ENCODE data around the gene LRRC3. TPM values are rescaled to one million over a fixed set of nuclear protein-coding genes. Genes with fewer than 3 reads are reported as not detected.

Gene LRRC3
- total RNA-seq, 2 experiments from 2014 or later, result not detected

DNA sequence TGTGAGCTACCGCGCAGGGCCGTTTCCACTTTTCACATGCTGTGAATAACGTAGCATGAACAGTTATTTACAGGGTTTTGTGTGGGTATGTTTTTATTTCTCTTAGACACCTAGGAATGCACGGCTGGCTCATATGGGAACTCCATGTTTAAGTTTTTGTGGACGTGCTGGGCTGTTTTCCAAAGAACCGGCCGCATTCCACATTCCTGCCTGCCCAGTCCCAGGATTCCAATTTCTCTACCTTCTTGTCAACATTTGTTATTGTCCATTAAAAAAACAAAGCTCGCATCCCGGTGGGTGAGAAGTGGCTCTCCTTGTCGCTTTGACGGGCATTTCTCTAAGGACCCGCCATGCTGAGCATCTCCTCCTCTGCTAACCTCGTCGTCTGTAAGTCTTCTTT lies 47.1 kb upstream of the LRRC3 start:
- TF ChIP-seq EZH2phosphoT487 (IDR thresholded peaks at IDR 0.05; ENCODE audit: borderline replicate concordance, low read depth, low read length) (no peak), CTCF (conservative IDR thresholded peaks at IDR 0.05; ENCODE audit: low read length) (no peak)
- Histone ChIP-seq H3K4me1 (ENCODE audit: insufficient read depth, low read length, poor library complexity, severe bottlenecking) (no peaks in the 10 kb centered on the region), H3K9me2 (ENCODE audit: insufficient read depth, low read length) (no peaks in the 10 kb centered on the region), H4K20me1 (ENCODE audit: insufficient read depth, low read length) (no peaks in the 10 kb centered on the region), H3K9me3 (ENCODE audit: low read length) (no peaks in the 10 kb centered on the region), H3K4me3 (ENCODE audit: low read depth, low read length, poor library complexity, severe bottlenecking) (no peak overlapping the region), H3K79me2 (ENCODE audit: insufficient read depth, low read depth, low read length) (no peaks in the 10 kb centered on the region), H2AFZ (ENCODE audit: low read length) (no peak overlapping the region), H3K36me3 (ENCODE audit: insufficient read depth, low read length) (no peaks in the 10 kb centered on the region), H3K4me2 (ENCODE audit: low read length) (no peak overlapping the region), H3K27ac (ENCODE audit: low read depth, low read length, poor library complexity, severe bottlenecking) (no peak overlapping the region)
- ChIA-PET CTCF (ENCODE audit: unreplicated experiment) (no interaction called here), POLR2A (no interaction called here)
- no peak for DNase-seq (ENCODE audit: low spot score)
- intact Hi-C loops (cut with micrococcal nuclease; ENCODE audit: unreplicated experiment), result no loop called here
- BruUV-seq (replicated peaks), result no TSS peak

DNA sequence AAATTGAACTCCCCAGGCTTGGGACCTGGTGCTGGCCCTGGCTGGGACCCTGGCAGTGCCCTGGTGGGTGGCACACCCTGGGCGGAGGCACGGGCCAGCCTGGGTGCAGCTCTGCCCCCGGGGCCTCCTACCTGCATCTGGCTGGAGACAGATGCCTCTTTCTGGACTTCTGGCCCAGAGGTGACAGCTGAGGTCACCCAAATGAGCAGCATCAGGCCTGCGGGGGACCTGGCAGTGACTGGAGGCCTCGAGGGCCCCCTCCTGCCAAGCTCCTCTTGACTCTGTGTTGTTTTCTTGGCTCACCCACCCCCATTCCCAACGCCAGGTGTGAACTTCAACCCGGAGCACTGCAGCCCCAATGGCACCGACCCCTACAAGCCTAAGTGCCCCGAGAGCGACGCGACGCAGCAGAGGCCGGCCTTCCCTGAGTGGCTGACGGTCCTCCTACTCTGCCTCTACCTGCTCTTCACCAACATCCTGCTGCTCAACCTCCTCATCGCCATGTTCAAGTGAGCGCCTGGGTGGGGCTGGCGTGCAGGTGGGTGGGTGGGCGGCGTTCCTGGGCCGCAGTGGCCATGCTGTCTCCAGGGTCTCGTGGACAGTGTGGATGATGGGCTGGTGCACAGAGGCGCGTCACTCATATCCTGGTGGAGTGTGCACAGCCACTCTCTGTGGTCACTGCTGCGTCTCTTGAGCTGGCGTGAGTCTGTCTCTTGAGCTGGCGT lies 41.6 kb upstream of the LRRC3 start:
- H3K4me1 ChIP-seq (ENCODE audit: insufficient read depth, low read length, poor library complexity, severe bottlenecking), result no peaks in the 10 kb centered on the region
- H3K79me2 ChIP-seq (ENCODE audit: insufficient read depth, low read depth, low read length), result no peaks in the 10 kb centered on the region
- ChIA-PET CTCF (ENCODE audit: unreplicated experiment) (no interaction called here), POLR2A (no interaction called here)
- H4K20me1 ChIP-seq (ENCODE audit: insufficient read depth, low read length), result no peaks in the 10 kb centered on the region
- TF ChIP-seq CTCF (conservative IDR thresholded peaks at IDR 0.05; ENCODE audit: low read length) (no peak), EZH2phosphoT487 (IDR thresholded peaks at IDR 0.05; ENCODE audit: borderline replicate concordance, low read depth, low read length) (no peak)
- no TSS peak for BruUV-seq (replicated peaks)
- H3K4me3 ChIP-seq (ENCODE audit: low read depth, low read length, poor library complexity, severe bottlenecking), result no peak overlapping the region
- no peak overlapping the region for H3K27ac ChIP-seq (ENCODE audit: low read depth, low read length, poor library complexity, severe bottlenecking)
- H2AFZ ChIP-seq (ENCODE audit: low read length), result no peak overlapping the region
- H3K36me3 ChIP-seq (ENCODE audit: insufficient read depth, low read length), result no peaks in the 10 kb centered on the region
- H3K9me2 ChIP-seq (ENCODE audit: insufficient read depth, low read length), result no peaks in the 10 kb centered on the region
- no peaks in the 10 kb centered on the region for H3K9me3 ChIP-seq (ENCODE audit: low read length)
- intact Hi-C loops (cut with micrococcal nuclease; ENCODE audit: unreplicated experiment), result no loop called here
- H3K4me2 ChIP-seq (ENCODE audit: low read length), result no peak overlapping the region
- no peak for DNase-seq (ENCODE audit: low spot score)

- no peak for DNase-seq (ENCODE audit: low spot score)
- Histone ChIP-seq H3K4me1 (ENCODE audit: insufficient read depth, low read length, poor library complexity, severe bottlenecking) (no peaks in the 10 kb centered on the region), H3K9me3 (ENCODE audit: low read length) (no peaks in the 10 kb centered on the region), H2AFZ (ENCODE audit: low read length) (no peak overlapping the region), H3K36me3 (ENCODE audit: insufficient read depth, low read length) (no peaks in the 10 kb centered on the region), H3K4me2 (ENCODE audit: low read length) (no peak overlapping the region), H3K4me3 (ENCODE audit: low read depth, low read length, poor library complexity, severe bottlenecking) (no peak overlapping the region), H3K79me2 (ENCODE audit: insufficient read depth, low read depth, low read length) (no peaks in the 10 kb centered on the region), H4K20me1 (ENCODE audit: insufficient read depth, low read length) (no peaks in the 10 kb centered on the region), H3K27ac (ENCODE audit: low read depth, low read length, poor library complexity, severe bottlenecking) (no peak overlapping the region), H3K9me2 (ENCODE audit: insufficient read depth, low read length) (no peaks in the 10 kb centered on the region)
- POLR2A ChIA-PET, result no interaction called here
- no peak for TF ChIP-seq CTCF (conservative IDR thresholded peaks at IDR 0.05; ENCODE audit: low read length)
- TF ChIP-seq EZH2phosphoT487 (IDR thresholded peaks at IDR 0.05; ENCODE audit: borderline replicate concordance, low read depth, low read length), result no peak
- BruUV-seq (replicated peaks), result no TSS peak
- intact Hi-C loops (cut with micrococcal nuclease; ENCODE audit: unreplicated experiment), result no loop called here
- CTCF ChIA-PET (ENCODE audit: unreplicated experiment), result no interaction called here
These were observed 40.8 kb upstream of the LRRC3 start for GRCh38 chr21:44414291-44415072.
